NCI-H1105 treated with DMSO at 0.1 percent for 48 hours (cell line): Measurements from ENCODE around the gene PAK2.
"Not testable (repeated sequence)": the region's sequence is repeated elsewhere in the genome, so short reads cannot be mapped to it uniquely, and the experiment has no call there.

Source experiments
- DNase-seq: peaks from one replicate; lab custom pipeline; 2025; lab: John Stamatoyannopoulos, UW

Gene PAK2

DNA sequence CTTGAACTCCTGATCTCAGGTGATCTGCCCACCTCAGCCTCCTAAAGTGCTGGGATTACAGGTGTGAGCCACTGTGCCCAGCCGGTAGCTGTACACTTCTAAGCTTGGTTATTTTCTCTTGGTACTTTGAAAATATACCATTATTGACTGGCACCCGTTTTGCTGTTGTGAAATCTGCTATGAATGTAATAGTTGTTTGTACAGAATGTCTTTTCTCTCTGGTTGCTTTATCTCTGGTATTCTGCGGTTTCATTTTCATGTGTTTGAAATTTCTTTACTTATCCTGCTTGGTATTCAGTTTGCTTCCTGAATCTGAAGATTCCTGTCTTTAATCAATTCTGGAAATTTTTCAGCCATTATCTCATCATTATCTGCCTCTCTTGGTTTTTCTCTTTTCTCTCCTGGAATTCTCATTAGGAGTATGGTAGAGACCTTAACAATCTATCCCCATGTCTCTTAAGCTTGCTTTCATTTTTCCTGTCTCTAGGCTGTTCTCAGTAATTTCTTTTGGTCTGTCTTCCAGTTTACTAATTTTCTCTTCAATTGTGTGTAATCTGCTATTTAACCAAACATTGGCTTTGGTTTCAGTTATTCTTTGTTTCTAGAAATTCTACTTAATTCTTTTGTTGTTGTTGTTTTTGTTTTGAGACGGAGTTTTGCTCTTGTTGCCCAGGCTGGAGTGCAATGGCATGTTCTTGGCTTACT, 2.8 kb upstream of the PAK2 start:
- no peak for DNase-seq

DNA sequence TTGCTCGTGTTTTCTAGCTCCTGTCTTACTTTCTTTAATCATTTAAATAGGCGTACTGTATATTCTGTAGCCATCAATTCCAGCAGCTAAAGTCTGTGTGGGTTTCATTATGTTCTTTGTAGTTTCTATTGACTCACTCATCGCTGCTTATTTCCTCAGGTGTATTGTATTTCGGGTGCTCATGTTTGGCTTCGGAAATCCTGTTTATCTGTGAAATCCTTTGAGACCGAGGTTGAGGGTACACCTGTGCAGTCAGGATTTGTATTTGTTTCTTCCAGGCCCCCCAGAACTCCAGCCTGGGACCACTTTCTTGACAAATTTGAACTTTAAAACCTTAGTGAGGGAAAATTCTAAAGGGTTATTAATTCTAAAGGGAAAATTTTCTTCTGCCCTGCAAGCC, 2.0 kb upstream of the PAK2 start:
- DNase-seq, result no peak

DNA sequence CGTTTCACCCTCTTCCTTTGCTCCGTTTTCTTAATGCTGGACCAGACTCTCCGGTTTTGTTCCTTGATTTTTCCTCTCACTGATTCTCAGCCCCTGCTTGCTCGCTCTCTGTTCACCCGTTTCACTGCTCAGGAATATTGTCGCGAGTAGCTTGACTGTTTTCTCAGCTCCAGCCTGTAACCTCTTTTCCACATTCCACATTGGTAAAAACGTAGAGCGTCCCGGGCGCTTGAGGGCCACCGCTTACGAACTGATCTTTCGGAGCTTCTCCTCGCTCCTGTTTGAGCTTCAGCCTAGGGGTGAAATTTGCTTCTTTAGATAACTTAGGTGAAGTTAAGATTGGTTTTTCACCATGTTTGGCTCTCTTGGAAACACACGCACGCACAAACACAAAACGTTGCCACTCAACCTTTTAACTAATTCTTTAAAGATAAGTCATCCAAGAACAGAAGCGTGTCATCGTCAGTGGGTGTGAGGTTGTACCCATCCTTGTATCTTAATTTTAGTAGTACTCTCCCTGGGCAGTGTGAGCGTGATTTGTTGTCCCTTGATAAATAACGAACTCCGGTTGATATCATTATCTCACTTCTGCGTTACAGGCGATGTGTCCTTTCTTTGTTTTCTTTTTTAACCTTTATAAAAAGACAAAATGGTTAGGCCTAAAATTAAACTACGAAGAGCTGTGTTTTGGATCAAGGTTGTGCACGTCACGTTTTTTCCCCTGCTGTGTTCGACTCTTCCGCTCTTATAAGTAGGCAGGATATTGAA, 1.0 kb downstream of the PAK2 start:
- peak; percentile 63 for DNase-seq

DNA sequence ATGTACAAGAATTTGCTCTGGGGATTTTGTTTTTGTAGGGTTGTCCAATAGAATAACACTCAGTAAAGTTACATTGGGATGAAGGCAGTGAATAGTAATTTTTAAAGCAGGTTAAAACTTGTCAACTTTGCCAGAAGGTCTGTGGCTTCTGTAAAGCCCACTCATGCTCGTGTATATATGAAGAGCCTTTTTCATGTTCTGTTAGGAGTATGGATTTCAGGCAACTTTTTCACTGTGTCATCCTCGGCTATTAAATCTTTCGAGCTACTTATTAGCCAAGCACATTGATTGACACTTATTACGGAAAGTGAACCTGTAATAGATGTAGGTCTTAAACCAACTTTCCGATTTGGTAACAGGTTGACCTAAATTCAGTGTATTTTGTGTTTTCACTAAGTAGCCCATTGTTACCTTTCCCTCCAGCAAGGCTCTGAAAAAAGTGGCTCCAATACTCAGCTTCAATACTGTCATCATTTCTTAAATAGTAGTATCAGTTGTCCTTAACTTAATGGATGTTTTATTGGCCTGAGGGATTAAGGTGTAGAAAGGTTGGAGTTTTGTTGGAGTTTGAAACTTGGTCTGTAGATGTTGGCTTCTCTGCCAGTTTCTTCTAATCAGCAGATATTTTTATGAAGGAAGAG, 1.7 kb downstream of the PAK2 start:
- DNase-seq, result no peak

DNA sequence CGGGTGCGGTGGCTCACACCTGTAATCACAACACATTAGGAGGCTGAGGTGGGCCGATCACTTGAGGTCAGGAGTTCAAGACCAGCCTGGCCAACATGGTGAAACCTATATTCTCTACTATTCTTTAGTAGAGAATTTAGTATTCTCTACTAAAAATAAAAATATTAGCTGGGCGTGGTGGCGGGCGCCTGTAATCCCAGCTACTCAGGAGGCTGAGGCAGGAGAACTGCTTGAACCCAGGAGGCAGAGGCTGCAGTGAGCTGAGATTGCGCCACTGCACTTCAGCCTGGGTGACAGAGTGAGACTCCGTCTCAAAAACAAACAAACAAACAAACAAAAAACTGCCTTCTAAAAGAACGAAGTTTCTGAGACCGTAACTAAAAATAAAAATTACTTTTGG, 3.9 kb downstream of the PAK2 start:
- not testable (repeated sequence) for DNase-seq

DNA sequence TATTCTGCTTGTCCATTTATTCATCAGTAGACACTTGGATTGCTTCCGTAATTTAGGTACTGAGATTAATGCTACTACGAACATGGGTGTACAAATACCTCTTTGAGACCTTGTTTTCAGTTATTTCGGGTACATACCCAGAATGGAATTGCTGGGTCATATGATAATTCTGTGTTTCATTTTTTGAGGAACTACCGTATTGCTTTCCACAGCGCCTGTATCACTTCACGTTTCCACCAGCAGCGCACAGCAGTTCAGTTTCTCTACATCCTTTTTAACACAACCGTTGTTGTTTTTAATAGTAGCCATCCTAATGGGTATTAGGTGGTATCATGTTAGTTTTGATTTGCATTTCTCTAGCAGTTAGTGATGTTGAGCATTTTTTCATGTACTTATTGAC, 9.5 kb downstream of the PAK2 start:
- no peak for DNase-seq

DNA sequence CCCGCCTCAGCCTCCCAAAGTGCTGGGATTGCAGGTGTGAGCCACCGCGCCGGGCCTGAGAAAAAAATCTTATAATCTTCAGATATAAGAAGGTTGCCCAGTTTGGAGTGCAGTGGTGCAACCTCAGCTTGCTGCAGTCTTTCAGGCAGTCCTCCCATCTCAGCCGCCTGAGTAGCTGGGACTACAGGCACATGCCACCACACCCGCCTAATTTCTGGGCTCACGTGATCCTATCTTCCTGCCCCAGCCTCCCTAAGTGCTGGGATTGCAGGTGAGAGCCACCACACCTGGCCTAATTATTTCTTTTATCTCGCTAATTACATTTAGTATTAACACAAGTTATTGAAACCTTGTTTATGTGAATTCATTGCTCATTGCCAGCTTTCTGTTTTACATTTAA, 13.5 kb downstream of the PAK2 start:
- no peak for DNase-seq

DNA sequence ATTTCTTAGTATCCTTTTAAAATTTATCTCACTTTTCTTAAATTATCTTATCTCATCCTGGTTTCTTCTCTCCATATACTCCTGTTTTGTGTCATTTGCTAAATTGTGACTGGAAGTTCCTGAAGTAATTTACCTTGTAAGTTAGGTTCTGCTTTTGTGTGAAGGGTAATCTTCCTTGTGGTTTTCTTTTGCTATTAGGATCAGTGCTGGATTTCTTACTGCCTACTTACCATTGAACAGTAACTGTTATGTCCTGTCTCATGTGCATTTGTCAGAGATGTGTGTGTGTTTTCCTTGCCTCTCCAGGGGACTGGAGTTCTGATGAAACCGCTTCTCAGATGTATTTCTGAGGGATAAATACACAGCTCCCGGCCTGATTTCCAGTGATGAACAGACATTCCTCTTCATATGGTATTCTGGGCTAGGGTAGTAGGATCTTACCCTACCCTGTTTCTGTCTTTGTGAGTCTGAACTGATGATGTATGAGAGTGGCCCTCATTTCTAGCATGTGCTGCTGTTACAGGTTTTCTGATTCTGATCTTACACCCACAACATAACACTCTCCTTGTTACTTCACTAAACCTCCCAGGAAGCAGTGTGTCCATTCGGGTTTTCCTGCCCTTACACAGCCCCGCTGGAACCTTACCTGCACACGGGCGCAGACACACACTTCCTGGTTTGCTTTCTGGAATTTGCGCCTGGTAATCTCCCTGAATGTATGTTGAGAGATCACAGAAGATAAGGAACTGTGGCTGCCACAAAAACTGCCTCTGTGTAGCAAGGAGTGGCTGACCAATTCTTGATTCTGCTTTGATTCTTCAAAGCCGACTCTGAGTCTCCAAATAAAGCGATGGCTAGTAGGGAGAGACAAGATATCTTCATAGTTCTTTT, 14.7 kb downstream of the PAK2 start:
- no peak for DNase-seq

DNA sequence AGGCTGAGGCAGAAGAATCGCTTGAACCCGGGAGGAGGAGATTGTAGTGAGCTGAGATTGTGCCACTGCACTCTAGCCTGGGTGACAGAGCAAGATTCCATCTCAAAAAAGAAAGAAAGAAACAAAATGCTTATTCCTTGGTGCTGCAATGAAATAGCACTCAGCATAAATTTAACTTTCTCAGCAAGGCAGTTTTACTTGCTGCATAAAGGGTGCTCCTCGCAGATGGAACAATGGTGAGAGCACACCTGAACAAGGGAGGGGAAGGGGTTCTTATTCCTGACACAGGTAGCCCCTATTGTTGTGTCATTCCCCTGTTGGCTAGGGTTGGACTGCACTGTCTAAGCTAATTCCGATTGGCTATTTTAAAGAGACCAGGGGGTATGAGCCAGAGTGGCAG, 17.1 kb downstream of the PAK2 start:
- no peak for DNase-seq

DNA sequence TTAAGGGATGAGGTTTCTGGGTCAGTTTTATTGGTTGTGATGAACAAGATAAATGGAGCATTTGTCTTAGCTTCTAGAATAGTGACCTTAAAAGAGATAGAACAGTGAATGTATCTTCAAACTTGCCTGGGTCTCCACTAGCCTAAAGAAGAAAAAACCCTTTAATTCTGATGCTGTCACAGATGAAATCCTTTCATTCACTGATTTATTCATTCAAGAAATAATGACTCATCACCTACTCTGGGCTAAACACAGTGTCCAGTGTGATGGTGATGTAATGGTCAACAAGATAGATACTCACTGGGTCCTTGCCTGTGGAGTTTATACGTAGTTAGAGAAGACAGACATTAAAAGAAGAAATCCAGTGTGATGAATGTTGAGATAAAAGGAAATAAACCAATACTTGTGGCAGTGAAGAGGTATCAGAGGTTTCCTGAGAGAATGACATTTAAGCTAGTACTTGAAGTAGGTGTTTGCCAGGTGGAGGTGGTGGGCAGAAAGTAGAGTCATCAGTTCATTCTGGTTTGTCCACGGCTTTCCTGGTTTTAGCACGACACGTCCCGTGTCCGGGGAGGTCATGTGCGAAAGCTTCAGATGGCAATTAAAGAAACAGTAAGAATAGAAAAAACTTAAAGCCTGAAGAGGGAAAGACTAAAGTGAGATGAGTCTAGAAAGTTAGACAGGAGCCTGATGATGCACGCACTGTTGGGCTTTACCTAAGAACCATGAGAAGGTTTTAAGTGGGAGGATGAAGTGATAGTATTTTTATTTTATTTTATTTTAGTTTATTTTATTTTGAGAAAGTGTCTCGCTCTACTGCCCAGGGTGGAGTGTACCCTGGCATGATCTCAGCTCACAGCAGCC, 18.5 kb downstream of the PAK2 start:
- no peak for DNase-seq

DNA sequence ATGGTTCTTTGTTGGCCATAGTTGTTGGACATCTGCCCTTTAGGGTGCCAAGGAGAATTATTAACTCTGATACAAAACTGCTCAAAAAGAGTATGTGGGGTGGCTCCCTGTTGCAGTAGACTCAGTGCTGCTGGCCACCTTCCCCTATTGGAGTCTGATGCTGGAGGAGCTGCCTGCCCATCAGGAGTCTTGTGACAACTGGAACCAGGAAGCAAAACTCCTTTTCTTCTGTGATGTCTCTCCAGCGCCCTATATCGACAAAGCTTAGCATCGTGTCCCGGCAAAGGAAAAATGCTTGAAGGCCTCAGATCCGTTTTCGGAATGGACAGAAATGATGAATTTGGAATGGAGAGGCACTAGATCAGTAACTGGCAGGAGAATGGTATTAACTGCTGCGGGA, 23.5 kb downstream of the PAK2 start:
- DNase-seq, result no peak

DNA sequence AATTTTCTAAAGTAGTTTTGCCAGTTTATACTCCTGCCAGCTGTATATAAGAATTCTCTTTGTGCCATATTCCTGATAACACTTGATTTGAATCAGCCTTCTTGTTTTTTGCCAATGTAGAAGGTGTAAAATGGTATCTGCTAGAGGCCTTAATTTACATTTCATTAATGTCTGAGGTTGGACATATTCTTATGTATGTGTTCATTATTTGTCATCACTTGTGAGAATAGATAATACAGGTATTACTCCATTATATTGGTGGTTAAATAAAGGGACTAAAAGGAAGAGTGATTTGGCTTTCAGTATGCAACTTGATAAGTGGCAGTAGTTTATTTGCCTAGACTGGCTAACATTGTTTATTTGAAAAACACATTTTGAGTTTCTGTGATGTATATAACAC, 25.8 kb downstream of the PAK2 start:
- DNase-seq, result no peak

DNA sequence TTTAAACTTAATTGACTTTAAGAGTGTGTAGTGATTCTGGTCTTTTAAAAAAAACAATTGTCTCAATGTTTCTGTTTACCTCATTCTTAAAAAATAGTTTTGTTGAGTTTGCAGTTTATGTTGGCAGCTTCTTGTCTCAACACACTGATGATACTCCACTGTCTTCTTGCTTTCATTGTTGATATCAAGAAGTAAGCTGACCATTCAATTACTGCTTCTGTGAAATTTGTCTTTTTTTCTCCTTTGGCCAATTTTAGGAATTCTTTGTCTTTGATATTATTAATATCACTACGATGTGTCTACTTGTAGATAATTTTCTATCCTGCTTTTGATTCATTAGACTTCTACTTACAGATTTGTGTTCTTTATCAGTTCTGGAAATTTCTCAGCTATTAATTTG, 31.4 kb downstream of the PAK2 start:
- DNase-seq, result no peak

DNA sequence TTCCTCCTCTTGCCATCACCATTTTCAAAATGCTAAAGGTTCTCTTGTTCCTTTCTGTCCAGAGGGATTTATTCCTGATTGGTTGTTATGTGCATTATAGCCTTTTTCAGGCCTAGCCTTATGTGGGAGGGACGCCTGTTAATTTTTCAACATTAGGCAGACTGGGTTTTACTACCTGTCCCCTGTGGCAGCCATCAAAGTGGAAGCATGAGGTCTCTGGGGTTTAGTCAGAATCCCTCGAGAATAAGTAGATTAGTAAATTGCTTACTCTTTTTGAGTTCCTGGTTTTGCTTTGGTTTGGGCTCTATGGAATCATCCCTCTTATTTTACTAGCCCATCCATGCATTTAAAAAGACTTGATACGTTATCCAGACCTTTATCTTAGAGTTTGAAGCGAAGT, 32.4 kb downstream of the PAK2 start:
- DNase-seq, result no peak

DNA sequence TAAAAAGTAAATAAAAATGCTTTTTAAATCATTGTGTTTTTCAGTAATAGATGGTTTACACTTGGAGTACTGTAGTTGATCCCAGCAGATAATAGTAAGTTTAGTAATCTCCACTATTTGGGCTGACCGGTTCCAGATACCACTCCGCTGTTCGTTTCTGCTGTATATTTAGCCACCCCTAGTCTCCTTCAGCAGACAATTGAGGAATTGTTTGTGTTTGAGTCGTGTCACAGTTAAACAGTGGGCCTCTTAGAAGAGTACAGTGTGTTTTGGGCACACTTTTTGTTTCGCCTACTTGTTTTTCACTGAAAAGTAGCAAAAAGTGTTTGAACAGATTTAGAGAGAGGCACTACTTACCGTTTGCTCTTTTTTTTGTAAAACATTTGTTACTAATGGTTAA, 33.2 kb downstream of the PAK2 start:
- no peak for DNase-seq

DNA sequence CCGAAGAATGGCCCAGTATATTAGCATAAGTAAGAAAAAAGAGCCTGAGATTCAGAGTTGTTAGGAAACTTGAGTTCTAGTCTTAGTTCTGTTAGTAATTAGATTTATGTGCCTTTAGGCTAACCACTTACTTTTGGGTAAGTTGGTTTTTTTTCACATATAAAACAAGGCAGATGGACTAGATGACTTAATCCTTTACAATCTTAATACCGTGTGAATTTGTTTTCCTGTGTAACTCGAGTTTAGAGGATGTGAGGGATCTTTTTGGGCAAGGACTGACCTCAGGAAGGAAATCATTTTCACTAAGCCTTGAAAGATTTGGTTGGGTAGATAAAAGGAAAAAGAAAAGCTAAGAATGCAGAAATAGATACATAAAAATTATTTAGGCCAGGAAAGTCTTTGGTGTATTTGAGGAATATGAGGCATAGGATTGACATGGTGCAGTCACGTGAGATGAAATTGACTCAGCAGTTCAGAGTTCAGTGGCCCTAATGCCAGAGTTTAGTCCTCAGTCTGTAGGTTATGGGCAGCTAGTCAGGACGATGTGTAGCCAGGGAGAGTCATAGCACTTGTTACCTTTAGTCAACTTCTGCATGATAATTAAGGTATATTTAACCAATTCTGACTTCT, 34.6 kb downstream of the PAK2 start:
- DNase-seq, result no peak

DNA sequence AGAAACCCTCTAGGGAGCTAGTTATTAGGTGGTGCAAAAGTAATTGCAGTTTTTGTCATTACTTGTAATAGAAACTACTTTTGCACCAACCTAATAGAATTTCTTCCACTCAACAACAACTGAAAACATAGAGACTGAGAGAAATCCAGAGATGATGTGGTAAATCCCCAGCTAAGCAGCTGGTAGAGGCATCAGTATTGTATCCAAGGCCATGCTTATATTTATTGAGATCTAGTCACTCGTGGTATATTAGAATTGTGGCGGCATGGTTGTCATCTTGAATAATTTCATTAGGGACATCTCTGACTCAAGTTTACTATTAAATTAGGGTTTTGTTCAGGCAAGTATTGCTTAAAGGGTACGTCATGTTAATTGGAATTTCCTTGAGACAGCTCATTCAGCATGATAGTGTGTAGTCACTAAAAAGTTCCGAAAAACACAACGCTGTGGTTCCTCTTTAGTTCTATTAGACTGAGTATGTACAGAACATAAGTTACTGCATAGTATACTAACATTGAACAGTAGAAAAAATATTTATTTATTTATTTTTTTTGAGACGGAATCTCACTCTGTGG, 35.3 kb downstream of the PAK2 start:
- DNase-seq, result no peak

DNA sequence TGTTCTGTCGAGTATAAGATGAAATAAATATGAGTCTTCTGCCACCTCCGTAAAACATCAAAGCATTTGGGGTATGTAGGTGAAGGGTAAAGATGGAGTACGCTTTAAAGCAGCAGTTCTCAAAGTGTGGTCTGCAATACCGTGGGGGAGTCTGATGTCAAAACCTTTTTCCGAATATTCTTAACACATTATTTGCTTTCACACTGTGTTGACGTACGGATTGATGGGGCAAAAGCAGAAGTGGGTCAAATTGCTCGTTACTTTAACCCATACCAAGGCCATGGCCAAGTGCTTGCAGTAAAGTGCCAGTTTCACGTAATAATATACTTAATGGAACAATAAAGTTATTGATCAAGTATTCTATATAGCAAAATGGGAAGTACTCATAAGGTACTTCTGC, 36.3 kb downstream of the PAK2 start:
- no peak for DNase-seq

DNA sequence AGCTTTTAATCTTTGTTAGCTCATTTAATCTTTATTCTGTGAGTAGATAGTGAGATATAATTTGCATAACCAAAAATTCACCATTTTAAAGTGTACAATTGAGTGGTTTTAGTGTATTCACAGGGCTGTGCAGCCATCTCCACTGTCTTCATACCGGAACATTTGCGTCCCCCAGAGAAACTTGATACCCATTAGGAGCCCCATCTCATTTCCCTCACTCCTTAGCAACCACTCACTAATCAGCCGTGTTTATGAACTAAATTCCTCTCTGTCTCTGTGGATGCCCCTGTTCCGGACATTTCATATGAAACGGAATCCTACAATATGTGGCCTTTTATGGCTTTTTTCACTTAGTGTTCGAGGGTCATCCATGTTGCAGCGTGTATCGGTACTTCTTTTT, 38.2 kb downstream of the PAK2 start:
- no peak for DNase-seq

DNA sequence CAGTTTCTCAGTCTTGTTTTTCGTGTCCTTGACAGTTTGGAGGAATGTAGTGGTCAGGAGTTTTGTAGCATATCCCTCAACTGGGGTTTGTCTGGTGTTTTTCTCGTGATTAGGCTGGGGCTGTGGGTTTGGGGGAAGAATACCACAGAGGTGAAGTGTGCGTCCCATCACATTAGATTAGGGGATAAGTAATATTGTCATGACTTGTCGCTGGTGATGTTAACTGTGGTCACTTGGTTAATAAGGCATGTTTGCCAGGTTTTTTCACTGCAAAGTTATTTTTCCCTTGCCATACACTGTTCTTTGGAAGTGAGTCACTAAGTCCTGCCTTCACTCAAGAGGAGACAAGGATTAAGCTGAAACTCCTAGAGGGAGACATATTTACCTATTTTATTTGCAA, 39.1 kb downstream of the PAK2 start:
- DNase-seq, result no peak

DNA sequence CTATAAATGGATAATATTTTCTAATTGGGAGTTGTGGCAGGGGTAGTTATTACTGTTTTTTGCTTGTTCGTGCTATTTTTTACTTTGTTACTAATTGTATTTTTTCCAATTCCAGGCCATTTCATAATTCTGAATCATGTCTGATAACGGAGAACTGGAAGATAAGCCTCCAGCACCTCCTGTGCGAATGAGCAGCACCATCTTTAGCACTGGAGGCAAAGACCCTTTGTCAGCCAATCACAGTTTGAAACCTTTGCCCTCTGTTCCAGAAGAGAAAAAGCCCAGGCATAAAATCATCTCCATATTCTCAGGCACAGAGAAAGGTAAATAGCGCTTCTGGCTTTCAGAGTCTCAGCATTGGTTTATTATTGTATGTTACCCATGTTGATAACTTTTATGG, 42.9 kb downstream of the PAK2 start:
- no peak for DNase-seq
